NCI-H524 (cell line): ENCODE data around the gene B9D1.
A peak's percentile ranks its signal among the peaks of the same experiment; 100 is the strongest.

ENCODE experiments used
- DNase-seq, 2 experiments: peaks; one replicate each; lab custom pipeline; 2025; lab: John Stamatoyannopoulos, UW

The B9D1 gene

GRCh38 chr17:19320876-19321275 lies 41.6 kb downstream of the B9D1 start:
- DNase-seq: no peak

GRCh38 chr17:19319771-19320505 lies 42.6 kb downstream of the B9D1 start:
- no peak for DNase-seq

DNA sequence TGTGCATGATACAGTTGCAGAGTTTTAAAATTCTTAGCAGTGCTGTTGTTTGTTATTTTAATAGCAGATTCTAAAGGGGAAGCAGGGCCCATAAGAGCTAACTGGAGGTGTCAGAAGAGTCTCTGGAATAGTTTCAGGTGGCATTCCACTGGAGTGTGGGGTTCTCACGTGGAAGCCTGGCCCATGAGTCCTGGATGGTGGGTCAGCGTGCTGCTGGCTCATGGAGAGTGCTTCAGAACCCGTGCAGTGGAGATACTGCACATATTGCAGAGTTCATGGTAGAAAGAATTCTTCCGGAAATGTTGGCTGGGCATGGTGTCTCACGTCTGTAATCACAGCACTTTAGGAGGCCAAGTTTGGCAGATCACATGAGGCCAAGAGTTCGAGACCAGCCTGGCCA lies 43.9 kb downstream of the B9D1 start:
- DNase-seq: no peak

GRCh38 chr17:19317359-19318095 lies 45.0 kb downstream of the B9D1 start:
- DNase-seq: peak; percentile 83 to 90

- no peak for DNase-seq
These were observed 45.7 kb downstream of the B9D1 start for GRCh38 chr17:19316761-19317358.

DNA sequence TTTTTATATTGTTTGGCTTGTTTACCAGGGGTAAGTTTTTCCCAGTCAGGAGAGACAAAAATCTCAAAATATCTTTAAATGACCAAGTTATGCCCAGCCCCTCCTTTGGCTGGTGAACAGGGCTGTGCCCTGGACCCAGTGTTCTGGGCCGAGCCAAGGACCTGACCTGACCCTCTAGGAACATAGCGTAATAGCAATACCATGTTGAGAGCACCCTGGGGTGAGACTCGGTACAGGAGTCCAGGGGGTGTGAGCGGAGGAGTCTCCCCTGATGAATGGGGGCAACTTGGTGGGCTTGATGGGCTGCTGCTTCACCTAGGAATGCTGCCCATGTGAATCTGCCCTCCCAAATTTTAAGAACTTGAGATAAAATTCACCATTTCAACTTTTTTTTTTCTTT lies 47.4 kb downstream of the B9D1 start:
- DNase-seq: no peak

- no peak for DNase-seq
These were observed 48.5 kb downstream of the B9D1 start for GRCh38 chr17:19313746-19314651.

DNA sequence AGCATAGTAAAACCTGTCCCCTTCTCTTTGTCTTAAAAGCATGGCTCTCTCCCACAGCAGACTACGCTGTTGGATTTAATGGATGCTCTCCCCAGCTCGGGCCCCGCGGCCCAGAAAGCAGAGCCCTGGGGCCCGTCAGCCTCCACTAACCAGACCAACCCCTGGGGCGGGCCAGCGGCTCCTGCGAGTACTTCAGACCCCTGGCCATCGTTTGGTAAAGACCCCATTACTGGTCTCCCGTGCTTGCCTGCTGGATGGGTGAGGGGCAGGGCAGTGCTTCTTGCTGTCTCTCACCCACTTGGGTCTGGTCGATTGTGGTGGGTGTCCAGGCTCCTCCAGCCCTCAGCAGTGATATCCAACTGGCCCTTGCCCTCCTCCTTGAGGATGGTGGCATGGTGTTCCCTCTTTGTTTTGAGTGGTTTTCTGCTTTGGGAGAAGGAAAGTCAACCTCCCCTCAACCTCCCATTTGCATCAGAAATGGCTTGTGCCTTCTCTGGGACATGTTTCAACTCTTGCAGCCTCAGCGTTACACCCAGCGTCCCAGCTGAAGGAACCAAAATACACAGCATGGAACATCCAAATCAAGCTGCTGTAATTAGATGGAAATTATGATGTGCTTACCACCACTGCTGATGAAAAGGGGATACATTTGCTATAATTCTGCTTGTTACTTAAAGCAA lies 49.3 kb downstream of the B9D1 start:
- no peak for DNase-seq

GRCh38 chr17:19312406-19312805 lies 50.1 kb downstream of the B9D1 start:
- no peak for DNase-seq

- no peak for DNase-seq
These were observed 50.9 kb downstream of the B9D1 start for GRCh38 chr17:19311421-19312215.

- no peak for DNase-seq
These were observed 51.5 kb downstream of the B9D1 start for GRCh38 chr17:19311016-19311415.

DNA sequence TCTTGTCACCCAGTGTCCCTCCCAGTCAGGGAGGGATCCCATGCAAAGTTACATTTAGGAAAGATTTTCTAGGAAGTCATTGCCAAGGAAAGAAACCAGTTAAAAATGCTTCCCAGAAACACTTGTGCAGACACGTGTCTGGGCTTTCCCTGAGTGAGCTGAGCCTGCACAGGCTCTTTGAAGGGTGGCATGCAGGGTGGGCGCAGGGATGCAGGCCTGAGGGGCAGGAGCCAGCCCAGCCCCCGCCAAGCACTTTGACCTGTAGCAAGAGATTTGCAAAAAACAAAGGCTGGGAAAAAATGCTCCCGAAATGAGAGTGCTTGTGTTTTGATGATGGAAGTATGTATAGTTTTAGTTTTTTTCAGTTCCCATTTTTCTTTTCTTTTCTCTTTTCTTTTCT lies 52.4 kb downstream of the B9D1 start:
- DNase-seq: no peak

DNA sequence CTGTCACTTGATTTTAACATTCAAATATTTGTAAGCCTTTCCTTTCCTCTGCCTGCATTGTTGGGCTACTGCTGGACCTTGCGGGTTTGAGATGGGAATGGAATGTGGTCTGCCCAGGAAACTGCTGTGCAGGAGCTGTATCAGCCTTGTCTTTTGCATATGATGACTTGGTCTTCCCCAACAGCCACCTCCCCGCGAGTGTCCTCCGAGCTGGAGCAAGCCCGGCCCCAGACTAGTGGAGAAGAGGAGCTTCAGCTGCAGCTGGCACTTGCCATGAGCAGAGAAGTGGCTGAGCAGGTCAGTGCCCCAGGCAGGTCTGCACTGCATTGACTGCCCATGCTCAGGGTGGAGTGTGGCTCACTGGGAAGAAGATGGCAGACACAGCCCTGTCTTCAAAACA lies 52.8 kb downstream of the B9D1 start:
- no peak for DNase-seq

DNA sequence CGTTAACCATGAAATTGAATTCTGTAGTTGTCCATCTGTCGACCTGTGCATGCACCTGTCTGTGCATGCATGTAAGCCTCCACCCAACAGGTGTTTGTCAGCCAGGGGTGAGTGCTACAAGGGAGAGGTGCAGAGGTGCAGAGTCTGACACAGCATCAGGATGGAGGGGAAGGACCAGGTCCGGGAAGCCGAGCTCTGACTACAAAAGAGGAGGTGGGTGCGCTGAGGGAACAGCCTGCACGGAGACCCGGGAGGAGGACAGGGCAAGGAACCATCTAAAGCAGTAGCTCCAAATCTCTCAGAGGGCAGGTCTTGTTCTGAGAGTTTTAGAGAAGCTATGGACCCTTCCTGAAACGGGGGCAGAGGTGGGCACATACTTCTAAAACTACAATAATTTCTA lies 54.1 kb downstream of the B9D1 start:
- no peak for DNase-seq

GRCh38 chr17:19307521-19307920 lies 55.0 kb downstream of the B9D1 start:
- DNase-seq: no peak

DNA sequence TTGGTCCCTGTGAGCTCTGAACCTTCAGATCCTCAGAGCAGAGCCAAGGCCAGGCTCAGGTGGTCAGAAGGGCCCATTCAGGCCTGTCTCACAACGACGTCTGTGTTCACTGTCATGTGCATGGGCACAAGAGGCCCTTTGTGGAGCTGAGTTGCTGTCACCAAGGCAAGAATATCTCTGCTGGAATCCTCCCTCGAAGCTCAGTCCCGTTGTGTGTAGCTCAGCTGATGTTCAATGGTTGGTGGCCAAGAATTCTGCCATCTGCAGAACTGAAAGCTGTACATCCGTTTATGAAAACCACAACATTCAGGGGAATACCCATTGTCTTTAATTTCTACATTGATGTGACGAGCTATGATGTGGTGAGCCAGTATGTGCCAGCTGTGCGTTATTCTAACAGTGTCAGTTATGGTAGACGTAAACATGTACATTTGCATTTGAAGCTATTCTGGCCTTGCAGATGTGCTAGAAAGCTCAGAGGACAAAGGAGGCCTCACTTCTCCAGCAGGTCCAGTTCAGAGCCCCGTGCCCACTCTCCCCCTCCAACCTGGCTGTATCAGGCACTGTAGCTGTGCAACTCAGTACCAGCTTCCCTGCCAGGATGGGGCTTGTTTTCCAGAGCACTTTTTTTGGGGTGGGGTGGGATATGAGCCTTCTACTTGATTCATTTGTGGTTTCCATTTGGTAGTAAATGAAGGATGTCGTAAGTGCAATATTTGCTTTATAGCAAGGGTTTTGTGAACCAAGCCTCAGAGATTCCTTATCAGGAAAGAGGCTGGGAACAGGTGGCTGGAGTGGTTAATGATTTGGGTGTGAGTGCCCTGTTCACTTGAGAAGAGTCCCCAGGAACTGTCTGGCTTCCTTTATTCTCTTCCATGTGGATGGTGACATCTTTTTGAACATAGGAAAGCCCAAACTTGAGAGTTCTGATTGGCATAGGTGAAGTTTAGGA lies 56.1 kb downstream of the B9D1 start:
- peak in 1 of 2 experiments; percentile 30 for DNase-seq

- DNase-seq: no peak
These were observed 56.8 kb downstream of the B9D1 start for GRCh38 chr17:19305761-19306159.

- DNase-seq: no peak
These were observed 57.3 kb downstream of the B9D1 start for GRCh38 chr17:19305256-19305655.

DNA sequence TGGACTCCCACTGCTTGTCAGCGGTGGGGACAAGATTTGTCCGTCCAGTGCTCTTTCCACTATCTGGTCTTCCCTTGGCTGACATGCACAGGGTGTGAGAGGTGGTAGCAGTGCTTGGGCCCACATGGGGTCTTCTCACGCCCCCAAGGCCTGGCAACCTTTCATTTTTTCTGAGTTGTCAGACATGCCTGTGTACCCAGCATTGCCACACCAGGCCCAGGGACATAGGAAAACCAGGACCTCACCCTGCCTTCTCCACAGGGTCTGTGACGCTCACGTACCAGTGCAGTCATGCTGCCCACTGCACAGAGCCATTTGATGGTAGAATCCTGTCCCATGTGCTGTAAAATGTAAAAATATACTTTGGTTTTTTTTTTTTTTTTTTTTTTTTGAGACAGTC lies 57.8 kb downstream of the B9D1 start:
- no peak for DNase-seq

DNA sequence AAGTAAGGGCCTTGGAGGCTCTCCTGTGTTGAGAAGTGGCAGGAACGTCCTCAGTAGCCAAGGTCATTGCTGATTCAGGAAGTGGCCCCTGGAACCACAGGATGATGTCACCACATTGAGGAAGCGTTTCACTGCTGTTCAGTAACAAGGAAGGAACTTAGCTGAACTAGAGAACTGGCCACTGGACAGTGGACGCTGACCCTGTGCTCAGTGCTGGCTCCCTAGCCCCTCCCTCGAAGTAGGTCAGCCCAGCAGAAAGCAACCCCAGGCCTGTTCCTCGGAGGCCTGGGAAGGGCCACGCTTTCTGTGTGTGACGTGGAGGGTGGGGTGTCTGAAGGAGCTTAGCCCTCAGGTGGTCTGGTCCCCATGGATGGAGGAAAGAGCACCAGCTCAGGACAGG lies 58.3 kb downstream of the B9D1 start:
- DNase-seq: no peak
